ENCODE measurements around the gene SLC6A17. TPM values are rescaled to one million over a fixed set of nuclear protein-coding genes. Genes with fewer than 3 reads are reported as not detected.

SLC6A17 gene
- total RNA-seq (2014; rRNA removed; shearing (Covaris generic)): 0.17 and 0.21 TPM in 2 replicates

DNA sequence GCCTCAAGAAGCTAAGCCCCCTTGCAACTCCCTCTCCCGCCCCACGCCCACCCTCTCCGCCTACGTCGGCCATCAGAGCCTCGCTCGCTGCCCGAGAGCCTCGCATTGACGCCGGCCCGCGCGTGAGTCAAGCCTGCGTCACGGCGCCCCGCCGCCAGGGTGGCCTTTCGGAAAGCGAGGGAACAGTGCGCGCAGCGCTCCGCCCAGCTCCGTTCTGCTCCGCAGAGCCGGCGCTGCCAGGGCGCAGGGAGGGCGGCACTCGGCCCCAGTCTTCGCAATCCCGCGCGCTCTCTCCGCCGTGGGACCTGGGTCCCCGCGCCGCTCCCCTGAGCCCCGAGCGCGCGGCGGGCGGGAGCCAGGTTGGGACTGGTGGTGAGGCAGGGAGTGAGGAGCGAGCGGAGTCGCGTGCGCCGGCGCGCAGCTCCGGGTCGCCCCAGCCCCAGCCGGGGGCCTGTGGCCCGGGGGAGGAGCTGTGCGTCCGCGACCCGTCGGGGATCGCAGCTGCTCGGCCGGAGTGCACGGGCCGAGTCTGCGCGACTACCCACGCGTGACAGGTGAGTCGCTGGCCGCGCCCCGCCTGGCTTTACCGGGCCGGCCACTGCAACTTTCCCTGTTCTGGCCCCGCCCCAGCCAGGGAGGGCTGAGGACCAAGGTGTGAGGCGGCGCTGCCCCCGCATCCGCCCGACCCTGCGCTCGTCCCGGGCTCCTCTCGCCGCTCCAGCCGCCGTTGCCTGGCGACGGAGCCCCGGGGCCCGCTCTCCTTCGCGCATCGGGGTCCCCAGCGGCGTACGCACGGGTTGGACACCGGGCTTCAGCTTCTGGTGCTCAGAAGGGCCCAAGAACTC, at the start of gene SLC6A17:
Gene SLC6A17, plus strand, starts transcription at position 165 of the 845 bp plus-strand sequence. CDS start 16,436 bp downstream, outside the sequence.
- DNase-seq (ENCODE audit: low spot score): no peak

DNA sequence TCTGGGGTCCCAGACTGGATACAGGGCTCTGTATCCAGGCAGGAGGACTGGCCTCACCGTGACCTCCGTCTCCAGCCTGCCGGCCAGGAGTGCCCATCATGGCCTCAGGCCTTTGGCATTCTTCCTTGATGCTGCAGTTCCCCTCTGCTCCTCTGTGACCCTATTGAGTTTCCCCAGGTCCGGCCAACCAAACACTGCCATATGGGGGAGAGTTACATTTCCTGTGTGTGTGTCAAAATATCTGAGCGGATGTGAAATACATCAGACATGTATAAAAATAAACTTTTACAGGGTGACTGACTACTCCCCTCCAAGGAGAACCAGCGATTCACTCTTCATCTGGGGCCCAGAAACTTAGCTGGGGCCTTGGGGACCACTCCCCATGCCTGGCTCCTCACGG, 48.2 kb upstream of the SLC6A17 start:
- no peak for DNase-seq (ENCODE audit: low spot score)

DNA sequence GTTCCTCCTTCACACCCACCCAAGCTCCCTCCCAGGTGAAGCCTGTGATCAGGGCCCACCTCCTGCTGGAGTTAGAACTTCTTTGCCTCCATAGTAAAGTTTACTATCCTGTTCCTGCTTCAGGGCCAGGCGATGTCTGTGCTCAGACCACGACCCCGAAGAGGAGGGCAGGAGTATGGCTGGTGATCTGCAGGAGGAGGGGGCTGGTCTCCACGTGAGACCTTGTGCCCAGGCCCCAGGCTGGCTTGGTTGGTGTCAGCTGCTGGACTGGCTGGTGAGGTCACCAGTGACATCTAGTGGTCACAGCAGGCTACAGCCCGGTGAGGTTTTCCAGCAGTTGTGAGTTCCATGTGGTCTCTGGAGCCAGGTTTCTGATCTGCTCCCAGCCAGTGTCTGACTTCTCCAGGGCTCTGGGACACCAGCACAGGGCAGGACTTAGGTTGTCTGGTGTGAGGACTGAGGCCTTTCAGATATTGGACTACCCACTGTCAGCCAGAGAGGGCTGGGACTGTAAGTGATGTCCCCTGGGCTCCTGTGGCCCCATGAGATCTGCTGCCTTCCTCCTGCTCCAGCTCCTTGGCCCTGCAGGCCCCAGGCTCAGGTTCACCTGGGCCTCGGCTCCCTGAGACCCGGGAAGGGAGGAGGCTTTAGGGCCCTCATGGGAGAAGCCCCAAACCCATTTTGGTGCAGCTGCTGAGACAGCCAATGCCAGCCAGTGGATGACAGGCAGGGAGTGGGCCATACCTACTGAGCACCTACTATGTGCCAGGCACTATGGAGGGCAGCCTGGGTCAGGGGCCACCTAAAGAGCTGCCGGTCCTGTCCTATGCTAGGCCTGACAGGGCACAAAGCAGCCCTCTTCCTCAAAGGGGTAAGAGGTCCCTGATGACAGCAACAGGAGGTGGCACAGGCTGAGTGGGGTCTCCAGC, 44.0 kb upstream of the SLC6A17 start:
- DNase-seq (ENCODE audit: low spot score): peak; percentile 71

DNA sequence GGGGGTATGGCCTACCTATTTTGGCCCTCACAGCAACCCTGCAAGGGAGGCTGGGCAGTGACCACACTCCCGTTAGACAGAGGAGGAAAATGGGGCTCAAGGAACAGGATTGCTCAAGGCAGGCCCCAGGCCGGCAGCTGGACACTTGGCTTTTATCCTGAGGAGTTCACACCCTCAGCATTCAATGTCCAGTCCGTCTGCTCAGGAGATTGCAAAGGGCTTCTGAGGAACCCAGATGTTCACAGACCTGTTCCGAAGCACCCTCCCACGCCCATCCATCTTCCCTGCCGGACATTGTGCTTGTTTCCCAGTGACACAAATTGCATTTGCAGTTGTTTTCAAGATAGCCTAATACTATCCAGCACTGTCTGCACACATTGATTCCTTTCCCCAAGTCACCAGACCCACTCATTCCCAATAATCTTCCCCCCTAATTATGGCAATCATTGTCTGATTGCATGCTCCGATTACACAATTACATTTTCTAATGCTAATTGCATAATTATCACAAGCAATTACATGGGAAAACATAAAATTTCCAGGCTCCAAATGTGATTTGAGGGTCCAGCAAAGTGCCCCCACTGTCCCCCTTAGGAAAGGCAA, 42.3 kb upstream of the SLC6A17 start:
- DNase-seq (ENCODE audit: low spot score): no peak

DNA sequence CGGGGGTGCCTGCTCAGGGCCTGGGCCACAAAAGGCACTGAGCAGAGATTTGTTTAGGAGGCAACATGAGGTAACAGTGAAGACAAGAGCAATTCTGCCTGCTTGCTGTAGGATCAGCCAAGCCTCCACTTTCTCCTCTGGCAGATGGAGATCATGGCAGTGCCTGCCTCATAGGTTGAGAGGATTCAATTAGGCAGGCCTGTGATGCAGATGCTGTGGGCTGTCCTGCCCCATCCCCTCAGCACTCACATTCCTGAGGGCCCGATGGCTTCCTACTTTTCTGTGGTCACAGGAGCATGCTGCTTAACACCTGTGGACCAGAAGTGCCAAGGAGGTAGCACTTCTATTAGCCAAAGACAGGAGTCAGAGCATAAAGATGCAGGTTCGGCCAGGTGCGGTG, 39.2 kb upstream of the SLC6A17 start:
- DNase-seq (ENCODE audit: low spot score): no peak

DNA sequence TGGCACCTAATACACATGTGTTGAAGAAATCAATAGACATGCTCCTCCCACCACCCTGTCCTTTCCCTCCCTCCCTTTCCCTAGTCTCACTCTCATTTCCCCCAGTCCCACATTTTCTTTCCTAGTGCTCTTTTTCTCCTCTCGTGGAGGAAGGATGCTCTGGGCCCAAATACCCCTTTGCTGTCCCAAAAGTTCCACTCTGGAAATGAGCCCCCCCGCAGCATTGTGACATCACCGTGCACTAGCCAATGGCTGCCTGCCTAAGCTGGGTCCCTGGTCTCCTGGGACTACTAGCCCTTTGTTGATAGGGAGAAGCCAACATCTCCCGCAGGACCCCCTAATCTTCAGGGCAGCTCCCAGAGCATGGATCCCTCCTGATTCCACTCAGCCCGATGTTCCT, 38.2 kb upstream of the SLC6A17 start, which contains the start of gene UBL4B:
Gene UBL4B, plus strand, starts transcription at position 301 of the 400 bp plus-strand sequence. Its CDS starts 92 bp downstream, at position 393.
- DNase-seq (ENCODE audit: low spot score): no peak

DNA sequence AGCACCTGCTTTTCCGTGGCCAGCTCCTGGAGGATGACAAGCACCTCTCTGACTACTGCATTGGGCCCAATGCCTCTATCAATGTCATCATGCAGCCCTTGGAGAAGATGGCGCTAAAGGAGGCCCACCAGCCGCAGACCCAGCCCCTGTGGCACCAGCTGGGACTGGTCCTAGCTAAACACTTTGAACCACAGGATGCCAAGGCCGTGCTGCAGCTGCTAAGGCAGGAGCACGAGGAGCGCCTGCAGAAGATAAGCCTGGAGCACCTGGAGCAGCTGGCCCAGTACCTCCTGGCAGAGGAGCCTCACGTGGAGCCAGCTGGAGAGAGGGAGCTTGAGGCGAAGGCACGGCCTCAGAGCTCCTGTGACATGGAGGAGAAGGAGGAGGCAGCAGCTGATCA, 37.6 kb upstream of the SLC6A17 start:
- DNase-seq (ENCODE audit: low spot score): no peak

DNA sequence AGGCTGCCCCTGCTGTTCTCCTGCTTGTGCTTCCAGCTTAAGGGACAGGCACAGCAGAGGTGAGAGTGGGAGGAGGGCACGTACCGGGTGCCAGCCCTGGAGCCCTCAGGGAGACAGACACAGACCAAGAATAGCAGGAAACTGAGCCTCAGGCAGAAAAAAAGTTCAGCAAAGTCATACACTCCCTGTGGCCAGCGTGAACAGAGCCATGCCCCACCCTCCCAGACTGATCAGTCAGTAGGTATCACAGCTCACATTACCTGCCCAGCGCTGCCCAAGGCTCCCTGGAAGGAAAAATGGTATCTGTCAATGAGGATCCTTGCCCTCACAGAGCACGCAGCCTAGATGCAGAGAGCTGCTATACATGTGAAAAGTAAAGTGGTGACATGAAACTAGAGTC, 36.7 kb upstream of the SLC6A17 start:
- DNase-seq (ENCODE audit: low spot score): no peak

DNA sequence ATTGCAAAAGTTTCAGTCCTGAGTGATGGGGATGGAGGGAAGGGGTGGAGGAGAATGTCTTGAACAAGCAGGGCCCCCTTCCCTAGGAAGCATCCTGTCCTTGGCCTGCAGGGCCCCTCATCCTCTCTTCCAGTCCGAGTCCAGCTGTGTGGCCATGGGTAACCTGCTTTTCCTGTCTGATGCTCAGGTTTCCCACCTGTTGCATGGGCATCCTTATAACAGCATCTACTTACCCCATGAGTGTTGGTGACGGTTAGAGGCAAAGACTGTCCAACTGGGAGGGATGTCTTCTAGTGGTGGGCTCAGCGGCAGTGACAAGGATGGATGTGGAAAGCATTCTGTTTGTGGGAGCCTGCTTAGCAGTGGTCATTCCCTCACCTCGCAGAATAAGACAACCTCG, 36.1 kb upstream of the SLC6A17 start:
- no peak for DNase-seq (ENCODE audit: low spot score)

DNA sequence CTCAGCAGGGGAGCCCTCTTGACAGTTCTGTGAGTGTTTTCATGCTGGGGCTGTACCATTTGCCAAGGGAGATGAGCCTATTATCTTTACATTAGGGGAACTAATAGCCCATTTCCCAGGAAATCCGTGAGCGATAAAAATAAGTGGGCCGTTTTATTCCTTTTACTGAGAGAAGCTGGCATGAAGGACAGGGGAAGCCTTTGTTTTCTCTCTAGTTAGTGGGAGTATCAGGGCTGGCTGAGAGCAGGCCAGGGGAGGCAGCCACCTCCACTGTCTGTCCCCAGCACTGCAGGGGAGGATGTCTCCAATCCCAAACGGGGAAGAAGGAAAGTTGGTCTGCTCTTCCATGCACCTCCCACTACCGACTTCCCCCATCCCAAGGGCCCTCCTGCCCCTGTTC, 35.5 kb upstream of the SLC6A17 start:
- DNase-seq (ENCODE audit: low spot score): no peak

DNA sequence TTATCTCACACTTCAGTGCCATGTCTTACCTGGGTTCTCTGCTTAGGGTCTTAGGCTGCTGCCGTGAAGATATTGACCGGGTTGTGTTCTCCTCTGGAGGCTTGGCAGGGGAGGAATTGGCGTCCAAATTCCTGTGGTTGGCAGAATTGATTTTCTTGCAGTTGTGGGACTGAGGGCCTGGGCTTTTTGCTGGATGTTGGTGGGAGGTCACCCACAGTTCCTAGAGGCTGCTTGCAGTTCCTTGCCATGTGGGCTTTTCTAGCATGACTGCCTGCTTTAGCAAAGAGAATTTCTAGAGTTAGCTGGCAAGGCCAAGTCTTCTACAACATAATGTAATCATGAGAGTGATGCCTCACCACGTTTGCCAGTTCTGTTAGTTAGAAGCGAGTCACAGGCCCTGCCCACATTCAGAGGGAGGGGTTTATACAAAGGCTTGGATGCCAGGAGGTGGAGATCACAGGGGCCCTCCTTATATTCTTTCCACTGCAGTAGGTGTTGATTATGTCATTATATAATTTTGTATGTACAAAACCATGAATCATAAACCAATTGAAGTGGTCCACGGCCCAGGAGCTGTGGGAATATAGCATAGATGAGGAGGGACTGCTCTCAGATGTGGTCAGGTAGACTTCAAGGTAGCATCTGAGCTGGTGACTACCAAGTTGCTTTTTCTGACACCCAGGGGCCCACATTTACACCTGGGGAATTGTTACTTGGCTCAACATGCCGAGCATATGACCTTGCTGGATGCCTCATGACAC, 31.5 kb upstream of the SLC6A17 start:
- no peak for DNase-seq (ENCODE audit: low spot score)

DNA sequence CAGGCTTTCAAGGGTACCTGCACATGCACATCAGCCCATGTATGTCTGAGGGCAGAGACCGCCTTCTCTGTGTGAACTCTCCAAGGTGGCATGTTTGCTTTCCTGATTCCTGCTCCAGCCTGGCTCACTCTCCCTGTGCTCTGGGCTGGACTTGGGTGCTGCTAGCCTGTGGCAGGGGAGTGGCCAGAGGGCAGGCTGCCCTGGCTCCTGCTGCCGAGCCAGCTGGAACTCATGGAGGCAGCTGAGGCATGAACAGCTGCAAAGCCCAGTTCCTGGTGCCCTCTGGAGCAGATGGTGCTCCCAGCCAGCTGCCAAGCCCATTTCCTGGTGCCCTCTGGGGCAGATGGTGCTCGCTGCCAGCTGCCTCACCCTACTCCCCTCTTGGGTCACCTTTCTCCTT, 30.5 kb upstream of the SLC6A17 start:
- DNase-seq (ENCODE audit: low spot score): no peak

DNA sequence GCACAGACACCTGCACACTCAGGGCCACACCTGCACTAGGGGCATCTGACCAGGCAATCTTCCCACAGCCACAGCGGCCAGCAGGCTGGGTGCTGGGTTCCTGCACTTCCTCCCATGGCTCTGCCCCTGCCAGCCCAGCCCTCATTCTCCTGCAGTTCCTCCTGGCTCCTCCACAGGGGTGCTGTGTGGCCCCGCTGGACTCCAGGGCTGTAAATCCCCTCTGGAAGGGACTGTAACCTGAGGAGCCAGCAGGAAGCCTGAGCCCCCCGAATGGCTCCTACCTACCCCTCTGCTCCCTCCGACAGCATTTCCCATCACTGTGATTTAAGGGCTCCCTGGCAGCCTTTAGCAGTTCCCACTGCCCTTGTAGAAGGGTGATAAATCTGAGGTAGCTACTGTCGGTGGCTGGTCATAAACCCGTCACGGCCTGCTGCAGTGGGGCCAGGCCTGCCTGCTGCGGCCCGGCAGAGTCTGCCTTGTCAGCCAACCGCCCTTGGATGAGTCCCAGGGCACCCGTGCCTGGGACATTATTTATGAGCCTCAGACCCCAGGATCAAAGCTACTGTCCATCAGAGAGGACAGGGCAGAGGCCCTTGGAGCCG, 29.2 kb upstream of the SLC6A17 start:
- DNase-seq (ENCODE audit: low spot score): no peak

DNA sequence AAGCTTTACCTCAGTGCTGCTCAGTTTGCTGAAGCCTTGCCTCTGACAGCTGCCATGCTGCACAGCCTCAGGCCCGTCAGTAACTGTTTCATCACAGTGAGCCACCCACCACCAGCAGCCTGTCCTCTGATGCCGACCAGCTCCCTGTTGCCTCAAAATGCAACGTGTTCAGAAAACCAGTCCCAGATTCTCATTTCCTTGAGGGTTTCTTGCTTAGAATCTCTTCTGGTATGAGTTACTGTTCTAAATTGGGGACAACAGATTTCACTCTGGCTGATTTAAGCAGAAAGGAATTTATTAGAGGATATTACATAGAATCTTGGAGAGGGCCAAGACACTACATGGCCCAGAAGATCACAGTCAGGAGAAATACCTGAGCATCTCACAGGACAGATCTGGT, 27.1 kb upstream of the SLC6A17 start:
- DNase-seq (ENCODE audit: low spot score): no peak

DNA sequence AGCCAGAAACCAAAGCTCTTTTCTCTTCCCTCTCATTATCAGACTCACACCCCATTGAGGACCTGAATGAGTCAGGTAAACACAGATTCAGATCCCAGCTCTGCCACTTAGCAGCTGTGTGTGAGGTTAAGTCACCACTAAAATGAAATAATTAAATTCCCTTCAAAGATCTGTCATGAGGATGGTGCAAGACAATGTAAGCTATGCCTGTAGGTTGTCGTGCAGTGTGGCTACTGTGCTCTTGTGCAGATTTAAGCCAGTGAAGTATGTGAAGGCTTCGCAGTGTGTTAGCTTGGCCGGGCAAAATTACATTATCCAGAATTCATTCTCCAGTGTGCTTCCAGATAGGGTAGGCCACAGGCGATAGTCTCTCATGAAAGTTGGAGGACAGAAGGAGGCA, 24.5 kb upstream of the SLC6A17 start:
- no peak for DNase-seq (ENCODE audit: low spot score)

DNA sequence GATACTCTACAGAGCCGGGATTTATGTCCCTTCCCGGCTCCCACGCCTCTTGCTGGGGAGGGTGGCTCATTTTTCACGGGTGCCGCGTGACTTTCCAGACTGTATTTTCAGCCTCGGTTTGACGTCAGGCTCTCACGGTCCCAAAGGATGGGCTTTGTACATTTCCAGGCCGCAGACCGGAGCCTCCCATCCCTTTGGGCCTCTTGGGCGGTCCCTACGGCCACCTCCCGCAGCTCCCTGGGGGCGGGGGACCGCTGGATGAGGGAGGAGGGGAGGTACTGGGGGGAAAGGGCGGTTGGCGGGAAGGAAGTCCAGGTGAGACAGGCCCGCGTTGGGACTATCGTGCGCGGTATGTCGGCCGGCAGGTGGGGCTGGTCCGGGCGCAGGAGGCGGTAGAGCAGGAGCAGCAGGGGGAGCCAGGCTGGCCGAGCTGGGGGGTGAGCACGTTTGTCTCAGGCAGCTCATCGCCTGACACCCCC, 20.1 kb upstream of the SLC6A17 start:
- DNase-seq (ENCODE audit: low spot score): no peak

DNA sequence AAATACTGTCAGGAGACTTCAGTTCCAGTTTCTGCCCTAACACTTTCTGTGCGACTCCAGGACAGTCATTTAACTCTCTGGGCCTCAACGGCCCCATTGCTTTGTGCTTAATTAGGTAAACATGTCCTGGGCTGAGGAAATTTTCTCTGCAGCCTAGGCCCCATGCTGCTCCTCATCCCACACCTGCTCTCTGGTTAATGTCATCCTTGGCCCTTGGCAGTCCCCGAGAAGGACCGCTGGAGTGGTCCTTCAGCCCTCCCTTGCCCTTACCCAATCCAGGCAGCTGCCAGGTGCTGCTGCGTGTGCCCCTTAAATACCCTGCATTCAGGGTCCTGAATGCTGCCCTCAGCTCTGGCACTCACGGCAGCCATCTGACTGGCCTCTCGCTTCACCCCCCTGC, 19.3 kb upstream of the SLC6A17 start:
- no peak for DNase-seq (ENCODE audit: low spot score)

DNA sequence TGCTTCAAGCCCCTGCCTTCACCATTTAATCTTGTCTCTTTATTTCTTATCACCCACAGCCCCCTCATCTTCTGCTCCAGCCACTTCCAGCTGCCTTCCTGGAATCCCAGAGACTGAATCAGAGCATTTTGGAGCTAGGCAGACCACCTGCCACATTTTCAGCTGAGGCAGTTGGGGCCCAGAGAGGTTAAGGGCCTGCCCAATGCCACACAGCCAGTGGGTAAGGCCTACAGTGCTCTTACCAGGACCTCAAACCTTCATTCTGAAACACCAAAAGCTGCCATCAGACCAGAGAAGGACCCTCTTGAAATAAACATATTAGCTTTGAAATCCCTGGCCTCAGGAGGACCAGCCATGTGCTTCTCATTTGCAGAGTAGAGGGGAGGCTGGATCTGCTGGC, 17.6 kb upstream of the SLC6A17 start:
- no peak for DNase-seq (ENCODE audit: low spot score)

DNA sequence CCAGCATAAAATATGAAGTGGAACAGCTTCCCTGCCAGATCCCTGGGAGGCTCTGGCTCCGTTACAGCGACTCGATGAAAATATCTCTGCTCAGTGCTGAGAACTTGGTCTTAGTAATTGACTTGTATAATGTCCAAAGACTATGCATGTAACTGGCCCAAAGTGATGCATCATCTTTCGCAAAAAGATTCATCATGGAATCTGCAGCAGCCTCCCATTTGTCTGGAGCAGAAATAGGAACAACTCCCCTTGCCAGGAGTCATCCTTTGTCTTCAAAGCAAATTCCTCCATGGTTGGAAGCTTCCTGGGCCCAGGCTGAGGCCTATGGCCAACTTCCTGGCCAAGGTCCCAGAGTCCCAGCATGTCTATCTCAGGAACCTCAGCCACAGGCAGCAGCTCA, 16.9 kb upstream of the SLC6A17 start:
- no peak for DNase-seq (ENCODE audit: low spot score)

DNA sequence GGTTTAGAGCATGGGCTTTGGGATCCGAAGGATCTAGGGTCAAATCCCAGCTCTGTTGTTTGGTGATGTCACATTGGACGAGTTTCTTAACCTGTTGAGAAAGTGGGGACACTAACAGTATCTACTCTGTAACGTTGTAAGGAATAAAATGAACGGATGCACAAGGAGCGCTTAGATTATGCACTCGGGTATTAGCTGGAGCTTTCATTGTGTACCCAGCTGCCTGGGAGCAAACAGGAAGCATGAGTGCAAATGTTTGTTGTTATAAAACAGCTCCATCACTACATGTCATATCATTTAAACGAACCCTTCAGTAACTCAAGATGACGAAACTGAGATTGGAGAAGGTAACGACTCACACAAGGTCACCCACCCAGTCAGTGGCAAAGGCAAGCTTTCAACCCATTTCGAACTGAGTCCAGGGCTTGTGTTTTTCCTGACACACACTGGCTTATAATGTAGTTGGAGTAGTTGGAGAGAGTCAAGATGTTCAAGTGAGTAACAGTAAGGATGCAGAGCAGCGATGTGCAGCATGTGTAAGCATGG, 16.2 kb upstream of the SLC6A17 start:
- DNase-seq (ENCODE audit: low spot score): no peak

DNA sequence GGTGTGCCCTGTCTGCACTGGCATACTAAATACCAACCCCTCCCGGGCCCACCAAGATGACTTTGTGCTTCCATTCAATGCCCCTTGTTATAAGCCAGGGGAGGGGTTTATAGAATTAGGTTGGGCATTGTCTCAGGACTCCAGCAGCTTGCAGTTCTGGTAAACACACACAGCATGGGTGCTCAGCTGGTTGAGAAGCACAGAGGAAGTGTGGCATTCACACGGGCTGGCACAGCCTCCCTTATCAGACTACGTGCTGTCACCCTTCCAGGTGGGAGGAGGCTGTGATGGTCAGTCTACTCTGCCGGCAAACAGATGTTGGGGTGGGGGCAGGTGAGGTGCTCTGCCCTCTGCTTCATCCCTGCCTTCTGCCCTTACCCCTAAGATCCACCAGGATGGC, 15.0 kb upstream of the SLC6A17 start:
- no peak for DNase-seq (ENCODE audit: low spot score)
